GM23338 (cell line): Measurements from ENCODE around the gene ANO4.

Experiments used
- EZH2 ChIP-seq: fragments of 200-600 bp; sonication (generic); IDR thresholded peaks from one replicate; pipeline ENCODE4 v1.8.0; 2017; ENCODE audit warnings: antibody characterized with exemption, mild to moderate bottlenecking, low read depth; ENCODE audit not compliant: unreplicated experiment
- EZH2phosphoT487 ChIP-seq: fragments of 200-600 bp; sonication (generic); IDR thresholded peaks from one replicate; pipeline ENCODE4 v1.8.1; 2018; ENCODE audit warnings: antibody characterized with exemption; ENCODE audit not compliant: unreplicated experiment
- POLR2AphosphoS5 ChIP-seq: IDR thresholded peaks from 2 replicates; pipeline ENCODE4 v1.6.1; 2016; ENCODE audit warnings: antibody characterized with exemption, low read depth
- TF ChIP-seq, protein P1 (sequence below), 2 experiments: fragments of 200-600 bp in 1 of 2; sonication (generic) in 1 of 2; conservative IDR thresholded peaks; 2 replicates each; pipeline versions ENCODE4 v1.5.1 to v1.6.1; 2016 to 2017; ENCODE audit warnings: antibody characterized with exemption in 2 of 2, low read depth in 2 of 2, mild to moderate bottlenecking in 2 of 2, moderate library complexity in 1 of 2
- TF ChIP-seq, protein P2 (sequence below): IDR thresholded peaks from one replicate; pipeline ENCODE4 v1.6.1; 2018; ENCODE audit warnings: antibody characterized with exemption; ENCODE audit not compliant: unreplicated experiment

DNA sequence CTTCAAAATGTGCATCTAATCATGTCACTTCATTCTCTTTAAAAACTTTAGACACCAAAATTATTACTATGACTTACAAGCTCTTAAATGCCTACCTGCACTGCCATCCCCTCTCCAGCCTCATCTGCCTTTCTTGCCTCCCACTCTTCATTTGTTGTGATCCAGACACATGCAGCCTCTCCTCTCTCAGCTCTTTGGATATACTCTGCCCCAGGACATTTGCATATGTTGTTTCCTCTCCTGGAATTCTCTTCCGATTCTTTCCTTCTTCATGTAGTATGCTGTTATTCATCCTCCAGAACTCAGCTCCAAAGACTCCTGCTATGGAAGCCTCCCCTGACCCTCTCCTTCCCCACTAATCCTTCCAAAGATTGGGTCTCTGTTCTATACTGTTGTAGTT lies 197.6 kb downstream of the ANO4 start:
- TF ChIP-seq, protein P1, sequence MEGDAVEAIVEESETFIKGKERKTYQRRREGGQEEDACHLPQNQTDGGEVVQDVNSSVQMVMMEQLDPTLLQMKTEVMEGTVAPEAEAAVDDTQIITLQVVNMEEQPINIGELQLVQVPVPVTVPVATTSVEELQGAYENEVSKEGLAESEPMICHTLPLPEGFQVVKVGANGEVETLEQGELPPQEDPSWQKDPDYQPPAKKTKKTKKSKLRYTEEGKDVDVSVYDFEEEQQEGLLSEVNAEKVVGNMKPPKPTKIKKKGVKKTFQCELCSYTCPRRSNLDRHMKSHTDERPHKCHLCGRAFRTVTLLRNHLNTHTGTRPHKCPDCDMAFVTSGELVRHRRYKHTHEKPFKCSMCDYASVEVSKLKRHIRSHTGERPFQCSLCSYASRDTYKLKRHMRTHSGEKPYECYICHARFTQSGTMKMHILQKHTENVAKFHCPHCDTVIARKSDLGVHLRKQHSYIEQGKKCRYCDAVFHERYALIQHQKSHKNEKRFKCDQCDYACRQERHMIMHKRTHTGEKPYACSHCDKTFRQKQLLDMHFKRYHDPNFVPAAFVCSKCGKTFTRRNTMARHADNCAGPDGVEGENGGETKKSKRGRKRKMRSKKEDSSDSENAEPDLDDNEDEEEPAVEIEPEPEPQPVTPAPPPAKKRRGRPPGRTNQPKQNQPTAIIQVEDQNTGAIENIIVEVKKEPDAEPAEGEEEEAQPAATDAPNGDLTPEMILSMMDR (conservative IDR thresholded peaks at IDR 0.05; ENCODE audit: low read depth in 2 of 2), result no peak
- TF ChIP-seq, protein P2, sequence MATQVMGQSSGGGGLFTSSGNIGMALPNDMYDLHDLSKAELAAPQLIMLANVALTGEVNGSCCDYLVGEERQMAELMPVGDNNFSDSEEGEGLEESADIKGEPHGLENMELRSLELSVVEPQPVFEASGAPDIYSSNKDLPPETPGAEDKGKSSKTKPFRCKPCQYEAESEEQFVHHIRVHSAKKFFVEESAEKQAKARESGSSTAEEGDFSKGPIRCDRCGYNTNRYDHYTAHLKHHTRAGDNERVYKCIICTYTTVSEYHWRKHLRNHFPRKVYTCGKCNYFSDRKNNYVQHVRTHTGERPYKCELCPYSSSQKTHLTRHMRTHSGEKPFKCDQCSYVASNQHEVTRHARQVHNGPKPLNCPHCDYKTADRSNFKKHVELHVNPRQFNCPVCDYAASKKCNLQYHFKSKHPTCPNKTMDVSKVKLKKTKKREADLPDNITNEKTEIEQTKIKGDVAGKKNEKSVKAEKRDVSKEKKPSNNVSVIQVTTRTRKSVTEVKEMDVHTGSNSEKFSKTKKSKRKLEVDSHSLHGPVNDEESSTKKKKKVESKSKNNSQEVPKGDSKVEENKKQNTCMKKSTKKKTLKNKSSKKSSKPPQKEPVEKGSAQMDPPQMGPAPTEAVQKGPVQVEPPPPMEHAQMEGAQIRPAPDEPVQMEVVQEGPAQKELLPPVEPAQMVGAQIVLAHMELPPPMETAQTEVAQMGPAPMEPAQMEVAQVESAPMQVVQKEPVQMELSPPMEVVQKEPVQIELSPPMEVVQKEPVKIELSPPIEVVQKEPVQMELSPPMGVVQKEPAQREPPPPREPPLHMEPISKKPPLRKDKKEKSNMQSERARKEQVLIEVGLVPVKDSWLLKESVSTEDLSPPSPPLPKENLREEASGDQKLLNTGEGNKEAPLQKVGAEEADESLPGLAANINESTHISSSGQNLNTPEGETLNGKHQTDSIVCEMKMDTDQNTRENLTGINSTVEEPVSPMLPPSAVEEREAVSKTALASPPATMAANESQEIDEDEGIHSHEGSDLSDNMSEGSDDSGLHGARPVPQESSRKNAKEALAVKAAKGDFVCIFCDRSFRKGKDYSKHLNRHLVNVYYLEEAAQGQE, result no peak
- TF ChIP-seq POLR2AphosphoS5 (no peak), EZH2 (no peak), EZH2phosphoT487 (no peak)
